Measurements from ENCODE around the gene POLE.

- TF ChIP-seq POLR2AphosphoS5 (IDR thresholded peaks at IDR 0.05), result no peak
- TF ChIP-seq, protein P1, sequence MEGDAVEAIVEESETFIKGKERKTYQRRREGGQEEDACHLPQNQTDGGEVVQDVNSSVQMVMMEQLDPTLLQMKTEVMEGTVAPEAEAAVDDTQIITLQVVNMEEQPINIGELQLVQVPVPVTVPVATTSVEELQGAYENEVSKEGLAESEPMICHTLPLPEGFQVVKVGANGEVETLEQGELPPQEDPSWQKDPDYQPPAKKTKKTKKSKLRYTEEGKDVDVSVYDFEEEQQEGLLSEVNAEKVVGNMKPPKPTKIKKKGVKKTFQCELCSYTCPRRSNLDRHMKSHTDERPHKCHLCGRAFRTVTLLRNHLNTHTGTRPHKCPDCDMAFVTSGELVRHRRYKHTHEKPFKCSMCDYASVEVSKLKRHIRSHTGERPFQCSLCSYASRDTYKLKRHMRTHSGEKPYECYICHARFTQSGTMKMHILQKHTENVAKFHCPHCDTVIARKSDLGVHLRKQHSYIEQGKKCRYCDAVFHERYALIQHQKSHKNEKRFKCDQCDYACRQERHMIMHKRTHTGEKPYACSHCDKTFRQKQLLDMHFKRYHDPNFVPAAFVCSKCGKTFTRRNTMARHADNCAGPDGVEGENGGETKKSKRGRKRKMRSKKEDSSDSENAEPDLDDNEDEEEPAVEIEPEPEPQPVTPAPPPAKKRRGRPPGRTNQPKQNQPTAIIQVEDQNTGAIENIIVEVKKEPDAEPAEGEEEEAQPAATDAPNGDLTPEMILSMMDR (IDR thresholded peaks at IDR 0.05), result no peak
- no peak for TF ChIP-seq POLR2A (IDR thresholded peaks at IDR 0.05)
These were observed 76.1 kb downstream of the POLE start for GRCh38 chr12:132610866-132611602.

Measured in breast epithelium (tissue), 3 donors.